ENCODE data around the gene ARID2.

The ARID2 gene

GRCh38 chr12:45731190-45731775 is 1.8 kb downstream of the ARID2 start:
- Histone ChIP-seq H3K27ac (ENCODE audit: low read depth, low read length) (peak overlapping the region; percentile 95), H3K9me3 (ENCODE audit: control insufficient read depth, insufficient read depth, low read length) (no peaks in the 10 kb centered on the region), H3K4me1 (ENCODE audit: control insufficient read depth, insufficient read depth, low read length) (peaks cover 15% of the 10 kb centered on the region), H3K36me3 (ENCODE audit: control insufficient read depth, insufficient read depth, low read length) (peaks cover 30% of the 10 kb centered on the region; the same call in 1 of the 2 replicates), H3K4me3 (ENCODE audit: low read depth, low read length) (peak overlapping the region; percentile 95), H3K27me3 (ENCODE audit: control insufficient read depth, insufficient read depth, low read length) (no peaks in the 10 kb centered on the region), H3K9ac (ENCODE audit: low read depth, low read length) (peak overlapping the region; percentile 75)

- peak overlapping the region; percentile 22 for H3K9ac ChIP-seq (ENCODE audit: low read depth, low read length)
- peaks cover 15% of the 10 kb centered on the region for H3K4me1 ChIP-seq (ENCODE audit: control insufficient read depth, insufficient read depth, low read length)
- peak overlapping the region; percentile 95 for H3K4me3 ChIP-seq (ENCODE audit: low read depth, low read length)
- H3K9me3 ChIP-seq (ENCODE audit: control insufficient read depth, insufficient read depth, low read length) = no peaks in the 10 kb centered on the region
- peaks cover 37% of the 10 kb centered on the region for H3K36me3 ChIP-seq (ENCODE audit: control insufficient read depth, insufficient read depth, low read length)
- no peaks in the 10 kb centered on the region for H3K27me3 ChIP-seq (ENCODE audit: control insufficient read depth, insufficient read depth, low read length)
- peak overlapping the region; percentile 95 for H3K27ac ChIP-seq (ENCODE audit: low read depth, low read length)
These were observed 2.7 kb downstream of the ARID2 start for GRCh38 chr12:45732250-45732649.

- peaks cover 15% of the 10 kb centered on the region for H3K4me1 ChIP-seq (ENCODE audit: control insufficient read depth, insufficient read depth, low read length)
- H3K27me3 ChIP-seq (ENCODE audit: control insufficient read depth, insufficient read depth, low read length) = no peaks in the 10 kb centered on the region
- H3K27ac ChIP-seq (ENCODE audit: low read depth, low read length) = no peak overlapping the region
- no peaks in the 10 kb centered on the region for H3K9me3 ChIP-seq (ENCODE audit: control insufficient read depth, insufficient read depth, low read length)
- no peak overlapping the region for H3K9ac ChIP-seq (ENCODE audit: low read depth, low read length)
- peaks cover 44% of the 10 kb centered on the region for H3K36me3 ChIP-seq (ENCODE audit: control insufficient read depth, insufficient read depth, low read length)
- peak overlapping the region; percentile 95; the same call in 1 of the 2 replicates for H3K4me3 ChIP-seq (ENCODE audit: low read depth, low read length)
These were observed 3.4 kb downstream of the ARID2 start for GRCh38 chr12:45732936-45733335.

GRCh38 chr12:45737638-45738037 is 8.1 kb downstream of the ARID2 start:
- Histone ChIP-seq H3K27me3 (ENCODE audit: control insufficient read depth, insufficient read depth, low read length) (no peaks in the 10 kb centered on the region), H3K9me3 (ENCODE audit: control insufficient read depth, insufficient read depth, low read length) (no peaks in the 10 kb centered on the region), H3K4me1 (ENCODE audit: control insufficient read depth, insufficient read depth, low read length) (peaks cover 6% of the 10 kb centered on the region), H3K36me3 (ENCODE audit: control insufficient read depth, insufficient read depth, low read length) (peaks cover 35% of the 10 kb centered on the region), H3K4me3 (ENCODE audit: low read depth, low read length) (no peak overlapping the region), H3K9ac (ENCODE audit: low read depth, low read length) (no peak overlapping the region), H3K27ac (ENCODE audit: low read depth, low read length) (no peak overlapping the region)

GRCh38 chr12:45742590-45742989 is 13.1 kb downstream of the ARID2 start:
- H3K27me3 ChIP-seq (ENCODE audit: control insufficient read depth, insufficient read depth, low read length) = no peaks in the 10 kb centered on the region
- no peak overlapping the region for H3K9ac ChIP-seq (ENCODE audit: low read depth, low read length)
- H3K9me3 ChIP-seq (ENCODE audit: control insufficient read depth, insufficient read depth, low read length) = no peaks in the 10 kb centered on the region
- no peak overlapping the region for H3K27ac ChIP-seq (ENCODE audit: low read depth, low read length)
- H3K4me3 ChIP-seq (ENCODE audit: low read depth, low read length) = no peak overlapping the region
- 0 out of 2 replicates have a peak, but pooled peaks cover 7% of the 10 kb centered on the region for H3K4me1 ChIP-seq (ENCODE audit: control insufficient read depth, insufficient read depth, low read length)
- H3K36me3 ChIP-seq (ENCODE audit: control insufficient read depth, insufficient read depth, low read length) = peaks cover 9% of the 10 kb centered on the region

GRCh38 chr12:45743247-45743646 is 13.7 kb downstream of the ARID2 start:
- Histone ChIP-seq H3K36me3 (ENCODE audit: control insufficient read depth, insufficient read depth, low read length) (peaks cover 9% of the 10 kb centered on the region; the same call in 1 of the 2 replicates), H3K4me1 (ENCODE audit: control insufficient read depth, insufficient read depth, low read length) (0 out of 2 replicates have a peak, but pooled peaks cover 7% of the 10 kb centered on the region), H3K4me3 (ENCODE audit: low read depth, low read length) (no peak overlapping the region), H3K9me3 (ENCODE audit: control insufficient read depth, insufficient read depth, low read length) (no peaks in the 10 kb centered on the region), H3K9ac (ENCODE audit: low read depth, low read length) (no peak overlapping the region), H3K27ac (ENCODE audit: low read depth, low read length) (no peak overlapping the region), H3K27me3 (ENCODE audit: control insufficient read depth, insufficient read depth, low read length) (no peaks in the 10 kb centered on the region)

- no peak overlapping the region for H3K4me3 ChIP-seq (ENCODE audit: low read depth, low read length)
- H3K27ac ChIP-seq (ENCODE audit: low read depth, low read length) = no peak overlapping the region
- H3K9ac ChIP-seq (ENCODE audit: low read depth, low read length) = no peak overlapping the region
- H3K27me3 ChIP-seq (ENCODE audit: control insufficient read depth, insufficient read depth, low read length) = no peaks in the 10 kb centered on the region
- 0 out of 2 replicates have a peak, but pooled peaks cover 7% of the 10 kb centered on the region for H3K4me1 ChIP-seq (ENCODE audit: control insufficient read depth, insufficient read depth, low read length)
- no peaks in the 10 kb centered on the region for H3K9me3 ChIP-seq (ENCODE audit: control insufficient read depth, insufficient read depth, low read length)
- H3K36me3 ChIP-seq (ENCODE audit: control insufficient read depth, insufficient read depth, low read length) = peaks cover 12% of the 10 kb centered on the region; the same call in 1 of the 2 replicates
These were observed 16.4 kb downstream of the ARID2 start for GRCh38 chr12:45745861-45746277.

GRCh38 chr12:45756666-45757065 is 27.2 kb downstream of the ARID2 start:
- Histone ChIP-seq H3K27me3 (ENCODE audit: control insufficient read depth, insufficient read depth, low read length) (no peaks in the 10 kb centered on the region), H3K4me1 (ENCODE audit: control insufficient read depth, insufficient read depth, low read length) (peaks cover 25% of the 10 kb centered on the region), H3K36me3 (ENCODE audit: control insufficient read depth, insufficient read depth, low read length) (peaks cover 4% of the 10 kb centered on the region), H3K9me3 (ENCODE audit: control insufficient read depth, insufficient read depth, low read length) (no peaks in the 10 kb centered on the region), H3K9ac (ENCODE audit: low read depth, low read length) (no peak overlapping the region), H3K27ac (ENCODE audit: low read depth, low read length) (no peak overlapping the region), H3K4me3 (ENCODE audit: low read depth, low read length) (no peak overlapping the region)

GRCh38 chr12:45757172-45757571 is 27.7 kb downstream of the ARID2 start:
- peaks cover 30% of the 10 kb centered on the region for H3K4me1 ChIP-seq (ENCODE audit: control insufficient read depth, insufficient read depth, low read length)
- H3K36me3 ChIP-seq (ENCODE audit: control insufficient read depth, insufficient read depth, low read length) = peaks cover 4% of the 10 kb centered on the region
- no peaks in the 10 kb centered on the region for H3K27me3 ChIP-seq (ENCODE audit: control insufficient read depth, insufficient read depth, low read length)
- no peak overlapping the region for H3K4me3 ChIP-seq (ENCODE audit: low read depth, low read length)
- H3K9me3 ChIP-seq (ENCODE audit: control insufficient read depth, insufficient read depth, low read length) = no peaks in the 10 kb centered on the region
- H3K9ac ChIP-seq (ENCODE audit: low read depth, low read length) = no peak overlapping the region
- H3K27ac ChIP-seq (ENCODE audit: low read depth, low read length) = peak overlapping the region; percentile 3

GRCh38 chr12:45760333-45760732 is 30.8 kb downstream of the ARID2 start:
- no peak overlapping the region for H3K9ac ChIP-seq (ENCODE audit: low read depth, low read length)
- H3K27ac ChIP-seq (ENCODE audit: low read depth, low read length) = no peak overlapping the region
- peaks cover 33% of the 10 kb centered on the region for H3K4me1 ChIP-seq (ENCODE audit: control insufficient read depth, insufficient read depth, low read length)
- H3K4me3 ChIP-seq (ENCODE audit: low read depth, low read length) = no peak overlapping the region
- no peaks in the 10 kb centered on the region for H3K9me3 ChIP-seq (ENCODE audit: control insufficient read depth, insufficient read depth, low read length)
- H3K36me3 ChIP-seq (ENCODE audit: control insufficient read depth, insufficient read depth, low read length) = no peaks in the 10 kb centered on the region
- no peaks in the 10 kb centered on the region for H3K27me3 ChIP-seq (ENCODE audit: control insufficient read depth, insufficient read depth, low read length)

- Histone ChIP-seq H3K27ac (ENCODE audit: low read depth, low read length) (no peak overlapping the region), H3K36me3 (ENCODE audit: control insufficient read depth, insufficient read depth, low read length) (no peaks in the 10 kb centered on the region), H3K4me3 (ENCODE audit: low read depth, low read length) (no peak overlapping the region), H3K4me1 (ENCODE audit: control insufficient read depth, insufficient read depth, low read length) (peaks cover 25% of the 10 kb centered on the region), H3K9me3 (ENCODE audit: control insufficient read depth, insufficient read depth, low read length) (no peaks in the 10 kb centered on the region), H3K9ac (ENCODE audit: low read depth, low read length) (no peak overlapping the region), H3K27me3 (ENCODE audit: control insufficient read depth, insufficient read depth, low read length) (no peaks in the 10 kb centered on the region)
These were observed 32.9 kb downstream of the ARID2 start for GRCh38 chr12:45762185-45763110.
